Measurements from ENCODE around the gene MAGEH1.

Gene MAGEH1

DNA sequence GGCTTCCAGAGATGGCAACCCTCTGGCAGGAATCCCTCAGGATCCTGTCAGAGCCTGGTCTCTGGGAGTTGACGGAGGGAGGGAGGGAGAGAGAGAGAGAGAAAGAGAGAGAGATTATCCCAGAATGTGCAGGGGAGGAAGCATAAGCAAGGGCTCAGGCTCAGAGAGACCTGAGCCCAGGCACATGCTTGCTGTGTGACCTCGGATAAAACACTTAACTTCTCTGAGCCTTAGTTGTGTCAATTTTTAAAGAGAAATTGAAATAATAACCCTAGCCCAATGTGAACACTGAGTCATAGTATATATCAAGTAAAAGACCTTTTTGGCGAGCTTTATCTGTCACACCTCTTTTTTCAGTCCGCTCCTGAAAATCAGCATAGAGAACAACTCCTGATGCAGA, 38.2 kb downstream of the MAGEH1 start:
- DNase-seq (ENCODE audit: low read depth in 2 of 2), result no peak

DNA sequence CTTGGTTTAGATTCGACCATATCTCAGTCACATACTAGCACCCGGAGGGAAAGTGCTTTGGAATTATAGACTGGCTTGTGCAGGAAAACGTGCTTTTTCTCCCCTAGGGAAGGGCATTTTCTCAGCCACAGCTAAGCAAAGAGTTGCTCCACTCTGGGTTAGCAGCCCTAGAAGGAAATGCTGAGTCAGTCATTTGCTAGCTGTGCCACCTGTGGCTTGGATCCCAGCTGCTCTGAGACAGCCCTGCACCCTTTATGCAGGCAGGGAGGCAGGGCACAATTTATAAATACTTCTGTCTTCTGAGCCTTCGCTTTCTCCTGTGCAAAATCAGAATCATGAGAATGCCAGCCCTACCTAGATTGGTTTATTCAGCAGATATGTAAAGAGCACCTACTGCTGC, 39.0 kb downstream of the MAGEH1 start:
- DNase-seq (ENCODE audit: low read depth in 2 of 2), result no peak
